ENCODE measurements around the gene UTF1. TPM values are rescaled to one million over a fixed set of nuclear protein-coding genes. Genes with fewer than 3 reads are reported as not detected.

UTF1 gene
- total and polyA plus RNA-seq, 2 experiments from 2014 or later: not detected

DNA sequence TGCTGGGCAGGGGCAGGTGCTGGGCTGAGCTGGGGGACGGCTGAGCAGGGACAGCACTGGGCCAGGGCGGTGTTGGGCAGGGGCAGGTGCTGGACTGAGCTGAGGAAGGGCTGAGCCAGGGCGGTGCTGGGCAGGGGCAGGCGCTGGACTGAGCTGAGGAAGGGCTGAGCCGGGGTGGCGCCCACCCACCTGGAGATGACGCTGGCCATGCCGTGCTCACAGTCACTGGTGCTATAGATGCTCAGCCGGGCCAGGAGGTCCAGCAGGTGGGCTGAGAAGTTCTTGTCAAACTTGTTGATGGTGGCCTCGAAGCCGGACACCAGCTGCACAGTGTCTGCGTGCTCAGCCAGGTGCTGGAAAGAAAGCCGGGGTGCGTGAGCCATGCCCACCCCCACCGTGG lies 51.1 kb downstream of the UTF1 start:
- no peak overlapping the region for H3K27ac ChIP-seq
- H3K9me3 ChIP-seq (ENCODE audit: low read depth): no peaks in the 10 kb centered on the region
- no peak overlapping the region for H3K9ac ChIP-seq
- no peaks in the 10 kb centered on the region for H3K27me3 ChIP-seq (replicated peaks; ENCODE audit: insufficient read depth)
- no peak overlapping the region for H2AFZ ChIP-seq
- H3K79me2 ChIP-seq (ENCODE audit: insufficient read depth): no peaks in the 10 kb centered on the region
- H3K4me3 ChIP-seq: no peak overlapping the region
- no peak overlapping the region for H3K4me2 ChIP-seq (ENCODE audit: unreplicated experiment)
- no peak for TF ChIP-seq EZH2phosphoT487 (IDR thresholded peaks at IDR 0.05; ENCODE audit: insufficient read depth, low read depth)
- TF ChIP-seq EZH2 (IDR thresholded peaks at IDR 0.05; ENCODE audit: insufficient read depth, poor library complexity, severe bottlenecking): no peak
- no peaks in the 10 kb centered on the region for H3F3A ChIP-seq (ENCODE audit: insufficient read depth)
- H3K4me1 ChIP-seq (ENCODE audit: insufficient read depth): no peaks in the 10 kb centered on the region
- DNase-seq: no peak
- H3K9me2 ChIP-seq (ENCODE audit: insufficient read depth): no peaks in the 10 kb centered on the region
- H4K20me1 ChIP-seq (ENCODE audit: insufficient read depth): no peaks in the 10 kb centered on the region
- WGBS, 2 experiments (ENCODE audit: low coverage in 1 of 2, low lambda C conversion rate in 2 of 2, missing lambda C conversion rate in 2 of 2): 91 to 96% methylated on average over 11 to 14 of the region's 15 CpGs
- peaks cover 5% of the 10 kb centered on the region; the same call in 1 of the 2 replicates for H3K36me3 ChIP-seq (ENCODE audit: low read depth)
- in situ Hi-C loops (cut with MboI): no loop called here

MicroRNAs encoded within 50 kb of the gene (microRNA counts, 767-probe panel; counts per million panel counts)
- microRNA hsa-miR-202-3p: 447 counts per million, percentile 86 among the panel's probes with 10 or more counts

Small RNAs within 50 kb of the gene (microRNA-seq; reads per million reads assigned to microRNA genes)
- not detected for gene MIR202 (ENCODE audit: borderline number of aligned reads)

Other genes with a start within 250 kb of the UTF1 start
- not detected in 2 replicates for gene ADGRA1, start 142.3 kb upstream of the UTF1 start, total RNA-seq (2014; rRNA removed; shearing (Covaris generic))
- not detected in 2 replicates for gene ADGRA1, start 142.3 kb upstream of the UTF1 start, polyA plus RNA-seq (2016; fragmentation: Nextera tagmentation; extraction: Ambion mirVana)
- gene KNDC1, start 70.0 kb upstream of the UTF1 start, total RNA-seq (2014; rRNA removed; shearing (Covaris generic)): 0.54 and 0.76 TPM in 2 replicates
- gene KNDC1, start 70.0 kb upstream of the UTF1 start, polyA plus RNA-seq (2016; fragmentation: Nextera tagmentation; extraction: Ambion mirVana): 0.37 and 0.44 TPM in 2 replicates
- not detected in 2 replicates for gene VENTX, start 7.6 kb downstream of the UTF1 start, total RNA-seq (2014; rRNA removed; shearing (Covaris generic))
- not detected in 2 replicates for gene VENTX, start 7.6 kb downstream of the UTF1 start, polyA plus RNA-seq (2016; fragmentation: Nextera tagmentation; extraction: Ambion mirVana)
- 0.25 and 0.76 TPM in 2 replicates for gene ADAM8, start 46.7 kb downstream of the UTF1 start, total RNA-seq (2014; rRNA removed; shearing (Covaris generic))
- gene ADAM8, start 46.7 kb downstream of the UTF1 start, polyA plus RNA-seq (2016; fragmentation: Nextera tagmentation; extraction: Ambion mirVana): 0.19 TPM in 1 of 2 replicates, not detected in the other
- gene TUBGCP2, start 78.7 kb downstream of the UTF1 start, total RNA-seq (2014; rRNA removed; shearing (Covaris generic)): 50.3 and 53.9 TPM in 2 replicates
- 35.3 and 39.7 TPM in 2 replicates for gene TUBGCP2, start 78.7 kb downstream of the UTF1 start, polyA plus RNA-seq (2016; fragmentation: Nextera tagmentation; extraction: Ambion mirVana)
- gene ZNF511, start 78.7 kb downstream of the UTF1 start, total RNA-seq (2014; rRNA removed; shearing (Covaris generic)): 12.4 and 12.6 TPM in 2 replicates
- 59.5 and 63.3 TPM in 2 replicates for gene ZNF511, start 78.7 kb downstream of the UTF1 start, polyA plus RNA-seq (2016; fragmentation: Nextera tagmentation; extraction: Ambion mirVana)
- gene CALY, start 106.7 kb downstream of the UTF1 start, total RNA-seq (2014; rRNA removed; shearing (Covaris generic)): 0.86 TPM in 1 of 2 replicates, not detected in the other
- gene CALY, start 106.7 kb downstream of the UTF1 start, polyA plus RNA-seq (2016; fragmentation: Nextera tagmentation; extraction: Ambion mirVana): not detected in 2 replicates
- gene PRAP1, start 117.2 kb downstream of the UTF1 start, total RNA-seq (2014; rRNA removed; shearing (Covaris generic)): not detected in 2 replicates
- gene PRAP1, start 117.2 kb downstream of the UTF1 start, polyA plus RNA-seq (2016; fragmentation: Nextera tagmentation; extraction: Ambion mirVana): not detected in 2 replicates
- 19.5 and 24.5 TPM in 2 replicates for gene FUOM, start 127.8 kb downstream of the UTF1 start, total RNA-seq (2014; rRNA removed; shearing (Covaris generic))
- gene FUOM, start 127.8 kb downstream of the UTF1 start, polyA plus RNA-seq (2016; fragmentation: Nextera tagmentation; extraction: Ambion mirVana): 20.9 and 21.5 TPM in 2 replicates
- 76.1 and 82.2 TPM in 2 replicates for gene ECHS1, start 143.1 kb downstream of the UTF1 start, total RNA-seq (2014; rRNA removed; shearing (Covaris generic))
- gene ECHS1, start 143.1 kb downstream of the UTF1 start, polyA plus RNA-seq (2016; fragmentation: Nextera tagmentation; extraction: Ambion mirVana): 147 and 150 TPM in 2 replicates
- gene PAOX, start 149.0 kb downstream of the UTF1 start, total RNA-seq (2014; rRNA removed; shearing (Covaris generic)): 4.1 and 5.8 TPM in 2 replicates
- 4.5 TPM in 2 replicates for gene PAOX, start 149.0 kb downstream of the UTF1 start, polyA plus RNA-seq (2016; fragmentation: Nextera tagmentation; extraction: Ambion mirVana)
- 22.8 and 26.1 TPM in 2 replicates for gene MTG1, start 163.9 kb downstream of the UTF1 start, total RNA-seq (2014; rRNA removed; shearing (Covaris generic))
- gene MTG1, start 163.9 kb downstream of the UTF1 start, polyA plus RNA-seq (2016; fragmentation: Nextera tagmentation; extraction: Ambion mirVana): 50.7 and 53.4 TPM in 2 replicates
- gene SPRN, start 194.4 kb downstream of the UTF1 start, total RNA-seq (2014; rRNA removed; shearing (Covaris generic)): 0.22 and 0.76 TPM in 2 replicates
- 0.32 and 0.34 TPM in 2 replicates for gene SPRN, start 194.4 kb downstream of the UTF1 start, polyA plus RNA-seq (2016; fragmentation: Nextera tagmentation; extraction: Ambion mirVana)
- 0.65 and 2.1 TPM in 2 replicates for gene SCART1, start 223.7 kb downstream of the UTF1 start, total RNA-seq (2014; rRNA removed; shearing (Covaris generic))
- 0.15 and 0.16 TPM in 2 replicates for gene SCART1, start 223.7 kb downstream of the UTF1 start, polyA plus RNA-seq (2016; fragmentation: Nextera tagmentation; extraction: Ambion mirVana)

Data from GM23248 (cell line).